GM23338 (cell line): ENCODE results near the gene CDC14B. TPM values are rescaled to one million over a fixed set of nuclear protein-coding genes. Genes with fewer than 3 reads are reported as not detected.

Experiments
- ATAC-seq: fragments of 200-7000 bp; cut with Tn5 transposase; 3 replicates; pipeline ENCODE4 v1.9.1; 2020
- DNase-seq: peaks from one replicate; pipeline ENCODE4 v3.0.0-alpha.2; 2015; ENCODE audit warnings: low spot score
- H2AFZ ChIP-seq: fragments of 200-600 bp; sonication (generic); 2 replicates; pipeline ENCODE4 v1.8.0; 2016; ENCODE audit warnings: antibody characterized with exemption, mild to moderate bottlenecking, moderate library complexity
- H3F3A ChIP-seq: fragments of 200-600 bp; sonication (generic); replicated peaks from 2 replicates; pipeline ENCODE4 v1.8.0; 2017; ENCODE audit warnings: antibody characterized with exemption, mixed run types, low read depth
- H3K27ac ChIP-seq: fragments of 200-600 bp; sonication (generic); 2 replicates; pipeline ENCODE4 v1.6.1; 2016; ENCODE audit warnings: low read depth
- H3K27me3 ChIP-seq: fragments of 200-600 bp; sonication (generic); 2 replicates; pipeline ENCODE4 v1.8.0; 2016; ENCODE audit warnings: mild to moderate bottlenecking, mixed run types, moderate library complexity; ENCODE audit not compliant: insufficient read depth
- H3K36me3 ChIP-seq: fragments of 200-600 bp; sonication (generic); 2 replicates; pipeline ENCODE4 v1.8.0; 2016; ENCODE audit warnings: mild to moderate bottlenecking; ENCODE audit not compliant: insufficient read depth
- H3K4me1 ChIP-seq: fragments of 200-600 bp; sonication (generic); 2 replicates; pipeline ENCODE4 v1.8.0; 2016; ENCODE audit warnings: mild to moderate bottlenecking, moderate library complexity; ENCODE audit not compliant: insufficient read depth
- H3K4me2 ChIP-seq: fragments of 200-600 bp; sonication (generic); 2 replicates; pipeline ENCODE4 v1.7.1; 2017; ENCODE audit warnings: mixed run types
- H3K4me3 ChIP-seq: fragments of 200-600 bp; sonication (generic); 2 replicates; pipeline ENCODE4 v1.6.1; 2016; ENCODE audit warnings: mixed run types
- H3K79me2 ChIP-seq: fragments of 200-600 bp; sonication (generic); replicated peaks from 2 replicates; pipeline ENCODE4 v1.8.0; 2017; ENCODE audit warnings: mild to moderate bottlenecking; ENCODE audit not compliant: insufficient read depth
- H3K9me2 ChIP-seq: fragments of 200-600 bp; sonication (generic); 2 replicates; pipeline ENCODE4 v1.8.0; 2017; ENCODE audit not compliant: insufficient read depth
- H4K20me1 ChIP-seq: fragments of 200-600 bp; sonication (generic); replicated peaks from 2 replicates; pipeline ENCODE4 v1.8.0; 2017; ENCODE audit warnings: mild to moderate bottlenecking; ENCODE audit not compliant: insufficient read depth
- H3K27ac Mint-ChIP-seq: 2 replicates; pipeline ENCODE4 v1.8.0; 2020; ENCODE audit warnings: inconsistent platforms, mild to moderate bottlenecking, moderate library complexity, mixed read lengths
- H3K27me3 Mint-ChIP-seq: 3 replicates; pipeline ENCODE4 v1.8.0; 2022; ENCODE audit warnings: low read depth, mild to moderate bottlenecking, moderate library complexity, mixed read lengths, inconsistent platforms; ENCODE audit not compliant: insufficient read depth, poor library complexity
- H3K36me3 Mint-ChIP-seq: 3 replicates; pipeline ENCODE4 v1.8.0; 2021; ENCODE audit warnings: low read depth, mild to moderate bottlenecking, inconsistent platforms, moderate library complexity, mixed read lengths
- H3K4me1 Mint-ChIP-seq: 3 replicates; pipeline ENCODE4 v1.8.0; 2020; ENCODE audit warnings: mild to moderate bottlenecking, inconsistent platforms, mixed read lengths
- H3K4me3 Mint-ChIP-seq: 3 replicates; pipeline ENCODE4 v1.8.0; 2021; ENCODE audit warnings: moderate library complexity, mild to moderate bottlenecking, inconsistent platforms, mixed read lengths
- H3K9me3 Mint-ChIP-seq: 3 replicates; pipeline ENCODE4 v1.8.0; 2020; ENCODE audit warnings: moderate library complexity, mild to moderate bottlenecking, inconsistent platforms, mixed read lengths
- CREB1 ChIP-seq: fragments of 250-450 bp; sonication (Bioruptor Pico); IDR thresholded peaks from 2 replicates; pipeline ENCODE4 v1.5.0; 2020; ENCODE audit warnings: low read depth, mild to moderate bottlenecking, moderate library complexity
- EZH2 ChIP-seq: fragments of 200-600 bp; sonication (generic); IDR thresholded peaks from one replicate; pipeline ENCODE4 v1.8.0; 2017; ENCODE audit warnings: antibody characterized with exemption, mild to moderate bottlenecking, low read depth; ENCODE audit not compliant: unreplicated experiment
- EZH2phosphoT487 ChIP-seq: fragments of 200-600 bp; sonication (generic); IDR thresholded peaks from one replicate; pipeline ENCODE4 v1.8.1; 2018; ENCODE audit warnings: antibody characterized with exemption; ENCODE audit not compliant: unreplicated experiment
- NANOG ChIP-seq: IDR thresholded peaks from 2 replicates; pipeline ENCODE4 v1.6.1; 2016; ENCODE audit warnings: antibody characterized with exemption, borderline replicate concordance
- STAT1 ChIP-seq: IDR thresholded peaks from one replicate; pipeline ENCODE4 v1.6.1; 2016; ENCODE audit warnings: antibody characterized with exemption; ENCODE audit not compliant: unreplicated experiment
- ZNF114 ChIP-seq: fragments of 250-450 bp; sonication (Bioruptor Pico); IDR thresholded peaks from 2 replicates; pipeline ENCODE4 v1.5.0; 2020; ENCODE audit warnings: mild to moderate bottlenecking, moderate library complexity
- ZNF331 ChIP-seq: fragments of 250-450 bp; sonication (Bioruptor Pico); IDR thresholded peaks from 2 replicates; pipeline ENCODE4 v1.5.0; 2020; ENCODE audit warnings: low read depth, mild to moderate bottlenecking, moderate library complexity
- polyA plus RNA-seq: library from polyadenylated mRNA; unstranded; fragments of >200 nt; fragmentation: Nextera tagmentation; extraction: Ambion mirVana; gene quantifications from 2 replicates; pipeline ENCODE4 v1.2.1, GENCODE V29; 2016
- total RNA-seq: library from RNA; depleted of rRNA; stranded (reverse); fragments of >200 nt; shearing (Covaris generic); gene quantifications from 2 replicates; pipeline ENCODE4 v1.2.3, GENCODE V29; 2014
- TF ChIP-seq, protein P1 (sequence below): fragments of 250-450 bp; sonication (Bioruptor Pico); IDR thresholded peaks from 2 replicates; pipeline ENCODE4 v1.5.0; 2020; ENCODE audit warnings: mild to moderate bottlenecking, moderate library complexity

The CDC14B gene
- total and polyA plus RNA-seq, 2 experiments from 2014 or later, result 12.2 to 52.1 TPM

DNA sequence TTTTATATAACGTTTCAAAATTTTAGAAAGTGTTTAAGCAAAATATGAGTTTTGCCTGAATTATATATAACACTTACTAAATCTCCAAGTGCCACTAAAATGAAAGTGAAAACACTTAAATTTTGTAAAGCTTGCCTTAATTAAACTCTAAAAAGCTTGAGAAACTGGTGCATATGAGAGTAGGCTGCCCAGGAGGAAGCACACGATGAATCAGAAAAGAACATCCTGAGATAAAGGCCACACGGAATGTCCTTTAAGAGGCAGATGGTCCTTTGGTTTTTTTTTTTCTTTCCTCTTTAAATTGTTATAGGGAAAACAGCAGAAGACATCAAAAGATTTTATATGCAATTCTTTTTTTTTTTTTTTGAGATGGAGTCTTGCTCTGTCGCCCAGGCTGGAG, 109.4 kb downstream of the CDC14B start (continued):
- TF ChIP-seq, protein P1, sequence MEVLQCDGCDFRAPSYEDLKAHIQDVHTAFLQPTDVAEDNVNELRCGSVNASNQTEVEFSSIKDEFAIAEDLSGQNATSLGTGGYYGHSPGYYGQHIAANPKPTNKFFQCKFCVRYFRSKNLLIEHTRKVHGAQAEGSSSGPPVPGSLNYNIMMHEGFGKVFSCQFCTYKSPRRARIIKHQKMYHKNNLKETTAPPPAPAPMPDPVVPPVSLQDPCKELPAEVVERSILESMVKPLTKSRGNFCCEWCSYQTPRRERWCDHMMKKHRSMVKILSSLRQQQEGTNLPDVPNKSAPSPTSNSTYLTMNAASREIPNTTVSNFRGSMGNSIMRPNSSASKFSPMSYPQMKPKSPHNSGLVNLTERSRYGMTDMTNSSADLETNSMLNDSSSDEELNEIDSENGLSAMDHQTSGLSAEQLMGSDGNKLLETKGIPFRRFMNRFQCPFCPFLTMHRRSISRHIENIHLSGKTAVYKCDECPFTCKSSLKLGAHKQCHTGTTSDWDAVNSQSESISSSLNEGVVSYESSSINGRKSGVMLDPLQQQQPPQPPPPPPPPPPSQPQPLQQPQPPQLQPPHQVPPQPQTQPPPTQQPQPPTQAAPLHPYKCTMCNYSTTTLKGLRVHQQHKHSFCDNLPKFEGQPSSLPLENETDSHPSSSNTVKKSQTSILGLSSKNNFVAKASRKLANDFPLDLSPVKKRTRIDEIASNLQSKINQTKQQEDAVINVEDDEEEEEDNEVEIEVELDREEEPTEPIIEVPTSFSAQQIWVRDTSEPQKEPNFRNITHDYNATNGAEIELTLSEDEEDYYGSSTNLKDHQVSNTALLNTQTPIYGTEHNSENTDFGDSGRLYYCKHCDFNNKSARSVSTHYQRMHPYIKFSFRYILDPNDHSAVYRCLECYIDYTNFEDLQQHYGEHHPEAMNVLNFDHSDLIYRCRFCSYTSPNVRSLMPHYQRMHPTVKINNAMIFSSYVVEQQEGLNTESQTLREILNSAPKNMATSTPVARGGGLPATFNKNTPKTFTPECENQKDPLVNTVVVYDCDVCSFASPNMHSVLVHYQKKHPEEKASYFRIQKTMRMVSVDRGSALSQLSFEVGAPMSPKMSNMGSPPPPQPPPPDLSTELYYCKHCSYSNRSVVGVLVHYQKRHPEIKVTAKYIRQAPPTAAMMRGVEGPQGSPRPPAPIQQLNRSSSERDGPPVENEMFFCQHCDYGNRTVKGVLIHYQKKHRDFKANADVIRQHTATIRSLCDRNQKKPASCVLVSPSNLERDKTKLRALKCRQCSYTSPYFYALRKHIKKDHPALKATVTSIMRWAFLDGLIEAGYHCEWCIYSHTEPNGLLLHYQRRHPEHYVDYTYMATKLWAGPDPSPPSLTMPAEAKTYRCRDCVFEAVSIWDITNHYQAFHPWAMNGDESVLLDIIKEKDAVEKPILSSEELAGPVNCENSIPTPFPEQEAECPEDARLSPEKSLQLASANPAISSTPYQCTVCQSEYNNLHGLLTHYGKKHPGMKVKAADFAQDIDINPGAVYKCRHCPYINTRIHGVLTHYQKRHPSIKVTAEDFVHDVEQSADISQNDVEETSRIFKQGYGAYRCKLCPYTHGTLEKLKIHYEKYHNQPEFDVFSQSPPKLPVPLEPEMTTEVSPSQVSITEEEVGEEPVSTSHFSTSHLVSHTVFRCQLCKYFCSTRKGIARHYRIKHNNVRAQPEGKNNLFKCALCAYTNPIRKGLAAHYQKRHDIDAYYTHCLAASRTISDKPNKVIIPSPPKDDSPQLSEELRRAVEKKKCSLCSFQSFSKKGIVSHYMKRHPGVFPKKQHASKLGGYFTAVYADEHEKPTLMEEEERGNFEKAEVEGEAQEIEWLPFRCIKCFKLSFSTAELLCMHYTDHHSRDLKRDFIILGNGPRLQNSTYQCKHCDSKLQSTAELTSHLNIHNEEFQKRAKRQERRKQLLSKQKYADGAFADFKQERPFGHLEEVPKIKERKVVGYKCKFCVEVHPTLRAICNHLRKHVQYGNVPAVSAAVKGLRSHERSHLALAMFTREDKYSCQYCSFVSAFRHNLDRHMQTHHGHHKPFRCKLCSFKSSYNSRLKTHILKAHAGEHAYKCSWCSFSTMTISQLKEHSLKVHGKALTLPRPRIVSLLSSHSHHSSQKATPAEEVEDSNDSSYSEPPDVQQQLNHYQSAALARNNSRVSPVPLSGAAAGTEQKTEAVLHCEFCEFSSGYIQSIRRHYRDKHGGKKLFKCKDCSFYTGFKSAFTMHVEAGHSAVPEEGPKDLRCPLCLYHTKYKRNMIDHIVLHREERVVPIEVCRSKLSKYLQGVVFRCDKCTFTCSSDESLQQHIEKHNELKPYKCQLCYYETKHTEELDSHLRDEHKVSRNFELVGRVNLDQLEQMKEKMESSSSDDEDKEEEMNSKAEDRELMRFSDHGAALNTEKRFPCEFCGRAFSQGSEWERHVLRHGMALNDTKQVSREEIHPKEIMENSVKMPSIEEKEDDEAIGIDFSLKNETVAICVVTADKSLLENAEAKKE (CRISPR knock-in tag), result no peak
- TF ChIP-seq CREB1 (CRISPR knock-in tag), result no peak
- no peak for TF ChIP-seq STAT1
- no peak for TF ChIP-seq ZNF331 (CRISPR knock-in tag)
- TF ChIP-seq EZH2phosphoT487, result no peak
- TF ChIP-seq NANOG, result no peak
- TF ChIP-seq EZH2, result no peak
- TF ChIP-seq ZNF114, result no peak

DNA sequence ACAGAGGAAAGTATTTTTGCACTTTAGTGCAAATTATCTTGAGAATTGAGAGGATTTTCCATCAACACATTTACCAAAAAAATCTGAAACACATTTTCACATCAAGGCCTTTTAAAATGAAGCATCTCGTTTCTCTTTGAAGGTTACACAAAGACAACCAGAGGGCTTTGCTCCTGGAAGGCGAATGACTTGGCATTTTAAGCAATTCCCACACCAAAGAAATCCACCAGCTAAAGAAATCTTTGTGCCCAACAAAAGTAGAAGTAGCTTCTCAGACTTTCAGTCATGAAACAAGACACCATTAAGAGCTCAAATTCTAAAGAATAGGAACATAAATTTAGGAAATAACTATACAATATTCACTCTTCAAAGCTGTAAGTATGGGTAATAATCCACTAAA, 109.8 kb downstream of the CDC14B start:
- peaks cover 25% of the 10 kb centered on the region; the same call in 1 of the 2 replicates for H3K4me1 ChIP-seq
- Mint-ChIP-seq H3K27ac (peak overlapping the region; percentile 95), H3K27me3 (peaks cover 3% of the 10 kb centered on the region), H3K4me3 (no peak overlapping the region), H3K9me3 (no peaks in the 10 kb centered on the region), H3K4me1 (peaks cover 12% of the 10 kb centered on the region), H3K36me3 (peaks cover 38% of the 10 kb centered on the region)
- 0 out of 2 replicates have a peak, but pooled peaks cover 2% of the 10 kb centered on the region for H3K36me3 ChIP-seq
- DNase-seq (no peak), ATAC-seq (no peak)
- 0 out of 2 replicates have a peak overlapping the region, but pooled peaks have one; percentile 5 for H3K4me3 ChIP-seq
- peak overlapping the region; percentile 24 for H3K27ac ChIP-seq
- no peak overlapping the region for H2AFZ ChIP-seq
- H4K20me1 ChIP-seq, result no peaks in the 10 kb centered on the region
- peak overlapping the region; percentile 17; the same call in 1 of the 2 replicates for H3K4me2 ChIP-seq
- H3K9me2 ChIP-seq, result no peaks in the 10 kb centered on the region
- H3K27me3 ChIP-seq, result no peaks in the 10 kb centered on the region
- H3K79me2 ChIP-seq, result no peaks in the 10 kb centered on the region
- H3F3A ChIP-seq, result no peaks in the 10 kb centered on the region
- TF ChIP-seq CREB1 (CRISPR knock-in tag), result no peak
- TF ChIP-seq, protein P1 (CRISPR knock-in tag), result no peak
